HG03103 (cell line): ENCODE measurements around the gene AADACL4.
"Not testable (repeated sequence)": the region's sequence is repeated elsewhere in the genome, so short reads cannot be mapped to it uniquely, and the experiment has no call there.

Experiments used
- ATAC-seq: cut with Tn5 transposase; IDR thresholded peaks from one replicate; pipeline ENCODE4 v1.9.1; 2021; ENCODE audit warnings: low read depth; ENCODE audit not compliant: unreplicated experiment

The AADACL4 gene

DNA sequence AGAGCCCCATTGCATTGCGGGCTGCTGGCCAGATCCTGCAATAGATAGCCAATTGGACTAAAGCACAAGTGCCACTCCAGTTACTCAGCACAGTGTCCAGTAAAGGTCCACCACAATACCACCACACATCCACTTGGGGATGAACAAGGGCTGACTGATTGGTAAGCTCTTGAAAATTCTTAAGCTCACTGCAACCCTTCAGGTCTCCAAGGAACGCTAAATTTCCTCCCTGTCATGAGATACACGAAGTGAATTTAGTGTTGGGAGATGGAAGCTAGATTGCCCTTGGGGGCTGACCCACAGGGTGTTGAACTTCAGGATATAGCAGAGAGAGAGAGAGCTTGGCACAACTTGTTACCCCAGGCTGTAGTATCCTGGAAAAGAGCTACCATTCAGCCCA lies 62.2 kb downstream of the AADACL4 start:
- ATAC-seq = no peak

DNA sequence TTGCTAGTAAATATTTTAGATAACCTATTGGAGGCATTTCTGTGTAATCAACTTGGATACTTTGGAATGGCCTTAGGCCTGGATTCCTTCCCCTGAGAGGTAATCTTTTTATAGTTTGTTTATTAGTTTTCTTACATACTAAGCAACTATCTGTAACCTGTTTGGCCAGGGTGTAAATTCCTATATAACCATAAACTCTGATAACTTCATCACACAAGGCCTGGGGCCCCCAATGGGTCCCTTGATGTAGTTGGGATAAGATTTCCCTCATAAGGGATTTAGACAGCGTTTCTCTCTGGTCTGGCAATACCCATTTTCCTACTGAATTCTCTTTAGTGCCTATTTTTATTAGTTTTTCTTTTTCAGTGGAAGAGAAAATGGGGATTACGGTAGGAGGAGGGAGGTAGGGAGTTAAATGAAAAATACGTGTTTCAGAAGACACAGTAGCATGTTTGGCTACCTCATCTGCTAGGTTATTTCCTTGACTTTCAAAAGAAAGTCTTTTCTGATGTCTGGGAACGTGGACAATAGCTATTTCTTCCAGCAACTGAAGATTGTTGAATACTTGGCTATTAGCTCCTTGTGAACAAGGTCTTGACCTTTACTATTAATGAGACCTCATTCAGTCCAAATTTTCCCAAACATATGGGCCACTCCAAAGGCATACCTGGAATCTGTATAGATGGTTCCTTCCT lies 64.7 kb downstream of the AADACL4 start:
- ATAC-seq = no peak

DNA sequence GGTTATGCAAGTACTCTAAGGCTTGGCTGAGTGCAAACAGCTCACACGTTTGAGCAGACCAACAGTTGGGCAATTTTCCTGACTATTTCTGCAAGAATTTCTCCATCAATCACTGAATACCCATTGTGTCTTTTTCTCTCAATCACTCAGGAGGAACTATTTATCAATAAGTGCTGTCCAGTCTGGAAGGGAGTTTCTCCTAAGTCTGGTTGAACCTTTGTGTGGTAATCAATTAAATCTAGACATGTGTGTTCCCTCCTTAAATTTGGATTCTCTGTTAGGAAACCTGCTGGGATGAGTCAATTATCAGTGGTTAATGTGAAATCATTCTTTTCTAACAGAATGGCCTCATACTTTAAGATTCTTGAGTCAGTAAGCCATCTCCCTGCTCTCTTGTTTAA lies 65.2 kb downstream of the AADACL4 start:
- ATAC-seq = no peak

GRCh38 chr1:12709696-12710095 lies 65.8 kb downstream of the AADACL4 start:
- ATAC-seq = no peak

DNA sequence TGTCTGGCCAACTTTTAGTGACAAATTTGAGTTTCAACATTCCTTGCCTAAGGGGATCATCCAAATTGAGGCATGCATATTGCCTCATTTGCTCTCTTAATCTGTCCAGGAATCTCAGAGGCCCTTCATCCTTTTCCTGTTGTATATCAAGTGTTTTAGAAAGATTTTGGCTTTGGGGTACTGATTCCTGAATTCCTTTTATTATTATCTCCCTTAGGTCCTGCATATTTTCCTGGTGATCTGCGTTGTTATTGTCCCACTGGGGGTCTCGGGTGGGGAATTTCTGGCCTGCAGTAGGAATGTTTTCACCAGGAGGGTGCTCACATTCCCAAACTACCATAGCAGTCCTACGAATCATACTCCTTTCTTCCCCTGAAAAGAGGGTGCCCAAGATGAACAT lies 67.7 kb downstream of the AADACL4 start:
- no peak for ATAC-seq

GRCh38 chr1:12712076-12712475 lies 68.2 kb downstream of the AADACL4 start:
- no peak for ATAC-seq

GRCh38 chr1:12712929-12713328 lies 69.0 kb downstream of the AADACL4 start:
- no peak for ATAC-seq

DNA sequence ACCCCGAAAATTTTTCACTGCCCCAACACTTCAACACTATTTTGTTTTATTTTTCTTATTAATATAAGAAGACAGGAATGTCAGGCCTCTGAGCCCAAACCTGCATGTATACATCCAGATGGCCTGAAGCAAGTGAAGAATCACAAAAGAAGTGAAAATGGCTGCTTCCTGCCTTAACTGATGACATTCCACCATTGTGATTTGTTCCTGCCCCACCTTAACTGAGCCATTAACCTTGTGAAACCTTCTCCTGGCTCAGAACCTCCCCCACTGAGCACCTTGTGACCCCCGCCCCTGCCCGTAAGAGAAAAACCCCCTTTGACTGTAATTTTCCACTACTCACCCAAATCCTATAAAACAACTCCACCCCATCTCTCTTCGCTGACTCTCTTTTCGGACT lies 69.8 kb downstream of the AADACL4 start:
- ATAC-seq = not testable (repeated sequence)

GRCh38 chr1:12714710-12715475 lies 71.0 kb downstream of the AADACL4 start:
- no peak for ATAC-seq

- ATAC-seq = no peak
Observed at GRCh38 chr1:12715896-12716437, 72.1 kb downstream of the AADACL4 start, which contains the start of gene AADACL3. Gene AADACL3, plus strand, starts transcription at chr1:12716110. Its CDS starts 67 bp downstream, at chr1:12716177.
